Measurements from ENCODE around the gene ZBTB9.

DNA sequence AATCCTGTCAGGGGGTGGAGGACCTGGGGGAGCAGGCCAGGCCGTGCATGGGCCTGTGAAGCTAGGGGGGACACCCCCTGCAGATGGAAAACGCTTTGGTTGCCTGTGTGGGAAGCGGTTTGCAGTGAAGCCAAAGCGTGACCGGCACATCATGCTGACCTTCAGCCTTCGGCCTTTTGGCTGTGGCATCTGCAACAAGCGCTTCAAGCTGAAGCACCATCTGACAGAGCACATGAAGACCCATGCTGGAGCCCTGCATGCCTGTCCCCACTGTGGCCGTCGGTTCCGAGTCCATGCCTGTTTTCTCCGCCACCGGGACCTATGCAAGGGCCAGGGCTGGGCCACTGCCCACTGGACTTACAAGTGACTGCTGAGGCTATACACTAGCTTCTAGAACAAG is 1.8 kb downstream of the ZBTB9 start:
- TF ChIP-seq, protein P1, sequence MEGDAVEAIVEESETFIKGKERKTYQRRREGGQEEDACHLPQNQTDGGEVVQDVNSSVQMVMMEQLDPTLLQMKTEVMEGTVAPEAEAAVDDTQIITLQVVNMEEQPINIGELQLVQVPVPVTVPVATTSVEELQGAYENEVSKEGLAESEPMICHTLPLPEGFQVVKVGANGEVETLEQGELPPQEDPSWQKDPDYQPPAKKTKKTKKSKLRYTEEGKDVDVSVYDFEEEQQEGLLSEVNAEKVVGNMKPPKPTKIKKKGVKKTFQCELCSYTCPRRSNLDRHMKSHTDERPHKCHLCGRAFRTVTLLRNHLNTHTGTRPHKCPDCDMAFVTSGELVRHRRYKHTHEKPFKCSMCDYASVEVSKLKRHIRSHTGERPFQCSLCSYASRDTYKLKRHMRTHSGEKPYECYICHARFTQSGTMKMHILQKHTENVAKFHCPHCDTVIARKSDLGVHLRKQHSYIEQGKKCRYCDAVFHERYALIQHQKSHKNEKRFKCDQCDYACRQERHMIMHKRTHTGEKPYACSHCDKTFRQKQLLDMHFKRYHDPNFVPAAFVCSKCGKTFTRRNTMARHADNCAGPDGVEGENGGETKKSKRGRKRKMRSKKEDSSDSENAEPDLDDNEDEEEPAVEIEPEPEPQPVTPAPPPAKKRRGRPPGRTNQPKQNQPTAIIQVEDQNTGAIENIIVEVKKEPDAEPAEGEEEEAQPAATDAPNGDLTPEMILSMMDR (IDR thresholded peaks at IDR 0.05), result no peak
- TF ChIP-seq POLR2A (IDR thresholded peaks at IDR 0.05), result no peak

Data from vagina (tissue), 2 donors.